GM10248 (cell line): ENCODE results near the gene GRK5.

Experiments
- CTCF ChIA-PET: fragments of 300-600 bp; sonication (Branson Sonifier 250); formaldehyde crosslinking; extraction: SDS; loops from one replicate; lab custom pipeline; 2021; ENCODE audit warnings: antibody characterized with exemption; lab: Yijun Ruan, JAX
- POLR2A ChIA-PET: fragments of 350-650 bp; sonication (Branson Sonifier 250); formaldehyde crosslinking; extraction: SDS; loops from one replicate; lab custom pipeline; 2020; ENCODE audit warnings: antibody characterized with exemption; lab: Yijun Ruan, JAX
- DNase-seq: peaks from one replicate; pipeline ENCODE4 v3.0.0; 2012; ENCODE audit errors: extremely low spot score
- TF ChIP-seq, protein P1 (sequence below): IDR thresholded peaks from 2 replicates; pipeline ENCODE4 v1.5.1; 2012; ENCODE audit warnings: mild to moderate bottlenecking, low read depth; ENCODE audit errors: extremely low read depth, missing control alignments, control extremely low read depth

Gene GRK5

DNA sequence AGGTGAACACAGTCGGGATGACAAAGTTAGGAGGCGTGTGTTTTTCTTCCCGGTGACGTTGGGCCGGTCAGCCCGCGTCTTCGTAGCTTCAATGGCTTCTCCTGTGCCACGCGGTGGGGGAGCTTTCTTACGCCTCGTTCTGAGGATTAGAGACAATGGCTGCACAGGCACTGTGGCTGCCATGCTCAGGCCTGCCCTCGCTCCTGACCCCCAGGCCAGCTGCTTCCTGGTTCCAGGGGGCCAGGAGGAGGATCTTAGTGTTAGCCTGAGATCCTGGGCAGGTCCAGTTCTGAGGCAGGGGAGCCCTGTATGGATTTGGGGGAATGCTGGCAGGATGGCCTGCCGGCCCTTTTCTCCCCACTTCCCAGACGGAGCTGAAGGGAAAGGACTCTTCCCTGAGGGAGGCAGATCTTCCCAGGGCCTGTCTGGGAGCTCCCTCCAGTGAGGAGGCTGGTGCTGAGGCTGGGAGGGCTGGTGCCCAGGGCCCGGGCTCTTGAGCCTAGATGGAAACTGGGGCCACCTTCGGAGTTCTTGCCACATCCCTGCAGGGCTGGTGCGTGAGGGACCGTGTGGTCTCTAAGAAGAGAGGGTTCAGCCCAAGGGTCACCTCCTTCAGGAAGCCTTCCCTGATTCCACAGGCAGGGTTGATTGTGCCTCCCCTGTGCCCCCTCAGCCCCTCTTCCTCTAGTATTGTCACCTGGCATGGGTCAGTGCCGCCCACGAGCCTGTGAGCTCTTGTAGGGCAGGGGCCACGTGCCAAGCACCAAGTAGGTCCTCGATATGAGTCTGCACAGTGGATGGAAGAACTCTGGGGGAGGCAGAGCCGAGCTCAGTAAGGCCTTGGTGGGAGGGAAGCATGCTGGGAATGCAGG, 101.4 kb downstream of the GRK5 start:
- TF ChIP-seq, protein P1, sequence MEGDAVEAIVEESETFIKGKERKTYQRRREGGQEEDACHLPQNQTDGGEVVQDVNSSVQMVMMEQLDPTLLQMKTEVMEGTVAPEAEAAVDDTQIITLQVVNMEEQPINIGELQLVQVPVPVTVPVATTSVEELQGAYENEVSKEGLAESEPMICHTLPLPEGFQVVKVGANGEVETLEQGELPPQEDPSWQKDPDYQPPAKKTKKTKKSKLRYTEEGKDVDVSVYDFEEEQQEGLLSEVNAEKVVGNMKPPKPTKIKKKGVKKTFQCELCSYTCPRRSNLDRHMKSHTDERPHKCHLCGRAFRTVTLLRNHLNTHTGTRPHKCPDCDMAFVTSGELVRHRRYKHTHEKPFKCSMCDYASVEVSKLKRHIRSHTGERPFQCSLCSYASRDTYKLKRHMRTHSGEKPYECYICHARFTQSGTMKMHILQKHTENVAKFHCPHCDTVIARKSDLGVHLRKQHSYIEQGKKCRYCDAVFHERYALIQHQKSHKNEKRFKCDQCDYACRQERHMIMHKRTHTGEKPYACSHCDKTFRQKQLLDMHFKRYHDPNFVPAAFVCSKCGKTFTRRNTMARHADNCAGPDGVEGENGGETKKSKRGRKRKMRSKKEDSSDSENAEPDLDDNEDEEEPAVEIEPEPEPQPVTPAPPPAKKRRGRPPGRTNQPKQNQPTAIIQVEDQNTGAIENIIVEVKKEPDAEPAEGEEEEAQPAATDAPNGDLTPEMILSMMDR: no peak
- POLR2A ChIA-PET: interaction anchor here (0.9 to 1.0 kb wide), 2 partner anchors 87 to 100 kb away, joined by 3 to 6 read pairs; no protein-coding TSS in a partner anchor
- no peak for DNase-seq
- CTCF ChIA-PET: interaction anchor here (0.9 to 5.6 kb wide), 8 partner anchors 12 to 181 kb away, joined by 3 to 43 read pairs (median 4); partner anchors contain the start of gene GRK5

DNA sequence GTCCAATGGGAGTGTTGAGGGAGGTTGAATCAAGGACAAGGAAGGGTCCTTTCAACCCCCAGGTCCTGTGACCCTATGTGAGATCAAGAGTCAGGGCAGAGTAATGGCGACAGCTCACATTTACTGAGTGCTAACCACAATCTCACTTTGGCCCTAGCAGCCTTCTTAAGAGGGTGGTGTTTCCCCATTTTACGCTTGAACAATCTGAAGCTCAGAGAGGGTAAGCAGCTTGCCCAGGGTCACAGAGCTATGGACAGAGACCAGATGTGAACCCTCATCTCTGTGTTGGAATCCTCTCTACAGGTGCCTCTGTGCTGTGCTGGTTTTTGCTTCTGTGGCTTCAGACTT, 102.0 kb downstream of the GRK5 start:
- ChIA-PET CTCF (interaction anchor here (0.8 to 5.6 kb wide), 6 partner anchors 14 to 180 kb away, joined by 3 to 43 read pairs (median 4); partner anchors contain the start of gene GRK5), POLR2A (interaction anchor here (0.9 to 1.0 kb wide), 2 partner anchors 86 to 101 kb away, joined by 3 to 6 read pairs; no protein-coding TSS in a partner anchor)

DNA sequence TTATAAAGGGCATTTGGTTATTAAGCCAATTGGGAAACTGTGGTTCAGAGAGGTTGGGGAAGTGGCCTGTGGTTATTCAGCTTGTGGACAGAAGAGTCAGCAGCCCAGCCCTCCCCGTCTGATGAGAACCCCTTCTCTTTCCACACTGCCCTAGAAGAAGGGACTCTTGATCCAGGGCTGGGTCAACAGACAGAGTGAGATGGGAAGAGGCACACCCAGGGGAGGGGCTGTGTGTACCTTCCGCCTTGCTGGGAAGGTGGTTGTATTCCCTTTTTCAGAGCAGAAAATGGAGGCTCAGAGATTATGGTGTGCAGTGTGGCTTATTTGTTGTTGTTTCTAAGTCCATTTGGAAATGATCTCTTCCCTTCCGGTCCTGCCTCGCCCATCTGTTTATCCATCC, 103.4 kb downstream of the GRK5 start:
- TF ChIP-seq, protein P1: no peak
- POLR2A ChIA-PET: no interaction called here
- CTCF ChIA-PET: interaction anchor here (1.0 to 1.3 kb wide), 3 partner anchors 9 to 104 kb away, joined by 3 to 5 read pairs (median 3); partner anchors contain the start of gene GRK5
- no peak for DNase-seq

More for the DNA sequence above, 102.0 kb downstream of the GRK5 start:
- peak; percentile 60 for DNase-seq
- TF ChIP-seq, protein P1: no peak

DNA sequence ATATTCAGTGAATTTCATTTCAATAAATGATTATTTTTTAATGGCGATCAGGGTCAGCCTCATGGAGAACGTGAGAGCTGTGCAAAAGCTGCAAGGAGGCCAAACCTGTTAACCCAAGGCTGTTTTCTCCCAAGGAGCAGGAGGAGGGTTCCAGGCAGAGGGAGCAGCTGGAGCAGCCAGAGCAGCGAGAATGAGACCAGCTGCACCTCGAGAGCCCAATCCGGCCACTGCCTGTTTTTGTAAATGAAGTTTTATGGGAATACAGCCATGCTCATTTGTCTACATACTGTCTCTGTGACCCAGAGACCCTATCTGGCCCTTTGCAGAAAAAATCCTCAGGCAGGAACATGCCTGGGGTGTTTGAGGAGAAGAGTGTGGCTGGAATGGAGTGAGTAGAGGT, 104.9 kb downstream of the GRK5 start:
- ChIA-PET CTCF (no interaction called here), POLR2A (no interaction called here)
- TF ChIP-seq, protein P1: no peak
- no peak for DNase-seq

DNA sequence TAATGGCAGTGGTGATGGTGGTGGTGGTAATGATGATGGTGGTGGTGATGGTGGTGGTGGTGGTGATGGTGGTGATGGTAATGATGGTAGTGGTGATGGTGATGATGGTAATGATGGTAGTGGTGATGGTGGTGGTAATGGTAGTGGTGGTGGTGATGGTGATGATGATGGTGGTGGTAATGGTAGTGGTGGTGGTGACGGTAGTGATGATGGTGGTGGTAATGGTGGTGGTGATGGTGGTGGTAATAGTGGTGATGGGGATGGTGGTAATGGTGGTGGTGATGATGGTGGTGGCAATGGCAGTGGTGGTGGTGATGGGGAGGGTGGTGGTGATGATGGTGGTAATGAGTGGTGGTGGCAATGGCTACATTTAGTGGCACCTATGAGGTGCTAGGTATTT, 105.7 kb downstream of the GRK5 start:
- POLR2A ChIA-PET: no interaction called here
- TF ChIP-seq, protein P1: no peak
- CTCF ChIA-PET: no interaction called here
- DNase-seq: no peak

DNA sequence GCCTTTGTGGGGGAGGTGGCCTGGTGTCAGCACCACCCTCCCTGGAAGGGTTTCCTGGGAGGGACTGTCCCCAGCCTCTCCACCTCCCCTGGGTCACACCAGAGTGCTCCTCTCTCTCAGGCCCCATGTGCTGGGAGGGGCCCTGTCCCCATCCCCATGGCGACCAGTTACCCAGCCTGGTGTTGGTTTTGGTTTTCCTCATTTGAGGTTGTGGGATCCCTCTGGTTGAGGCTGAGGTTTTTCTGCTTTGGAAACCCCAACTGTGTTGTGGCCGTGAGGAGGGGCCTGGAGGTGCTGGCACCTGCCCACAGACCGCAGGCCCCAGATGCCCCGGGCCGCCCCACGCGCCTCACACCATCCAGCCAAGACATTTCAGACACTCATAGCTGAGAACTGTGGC, 106.3 kb downstream of the GRK5 start:
- TF ChIP-seq, protein P1: no peak
- CTCF ChIA-PET: interaction anchor here (1.1 kb wide), 1 partner anchor 115 kb away, joined by 4 read pairs; no protein-coding TSS in a partner anchor
- peak; percentile 85 for DNase-seq
- POLR2A ChIA-PET: no interaction called here
